Activated CD8-positive, alpha-beta memory T cell treated with anti-CD3 and anti-CD28 coated beads, Interleukin-2, amount 50 U/mL, for 24 hours (primary cell): ENCODE data around the gene BICD2.
A peak's percentile ranks its signal among the peaks of the same experiment; 100 is the strongest.
"Not testable (repeated sequence)": the region's sequence is repeated elsewhere in the genome, so short reads cannot be mapped to it uniquely, and the experiment has no call there.

ENCODE experiments used
- DNase-seq: peaks from one replicate; pipeline ENCODE4 v3.0.0-alpha.2; 2020; ENCODE audit errors: extremely low read depth

Gene BICD2

GRCh38 chr9:92770360-92770995, 5.8 kb upstream of the BICD2 start:
- DNase-seq = no peak

DNA sequence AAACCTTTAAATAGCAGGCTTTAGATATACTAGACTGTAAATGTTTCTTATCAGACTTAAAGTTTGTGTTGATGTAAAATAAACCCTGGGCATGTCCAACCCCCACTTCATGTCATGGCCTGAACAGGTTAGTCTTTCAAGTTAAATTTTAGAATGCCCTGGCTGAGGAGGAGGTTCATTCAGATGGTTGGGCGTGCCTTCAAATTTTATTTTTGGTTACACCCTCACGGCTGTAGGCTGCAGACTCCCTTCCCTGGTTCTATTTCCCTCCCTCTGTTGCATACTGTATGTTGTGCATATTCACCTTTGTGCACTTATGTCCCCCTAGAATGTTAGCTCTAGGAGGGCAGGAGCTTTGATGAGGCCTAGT, 5.3 kb upstream of the BICD2 start:
- DNase-seq = no peak

DNA sequence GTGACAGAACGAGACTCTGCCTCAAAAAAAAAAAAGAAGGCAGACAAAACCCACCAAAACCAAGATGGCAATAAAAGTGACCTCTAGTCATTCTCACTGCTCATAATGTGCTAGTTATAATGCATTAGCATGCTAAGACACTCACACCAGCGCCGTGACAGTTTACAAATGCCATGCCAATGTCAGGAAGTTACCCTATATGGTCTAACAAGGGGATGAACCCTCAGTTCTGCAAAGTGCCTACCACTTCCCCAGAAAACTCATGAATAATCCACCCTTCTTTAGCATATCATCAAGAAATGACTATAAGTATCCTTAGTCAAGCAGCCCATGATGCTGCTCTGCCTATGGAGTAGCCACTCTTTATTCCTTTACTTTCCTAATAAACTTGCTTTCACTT, 4.7 kb upstream of the BICD2 start:
- DNase-seq = no peak

- DNase-seq = not testable (repeated sequence)
Measured at GRCh38 chr9:92768816-92769215, 4.2 kb upstream of the BICD2 start.

DNA sequence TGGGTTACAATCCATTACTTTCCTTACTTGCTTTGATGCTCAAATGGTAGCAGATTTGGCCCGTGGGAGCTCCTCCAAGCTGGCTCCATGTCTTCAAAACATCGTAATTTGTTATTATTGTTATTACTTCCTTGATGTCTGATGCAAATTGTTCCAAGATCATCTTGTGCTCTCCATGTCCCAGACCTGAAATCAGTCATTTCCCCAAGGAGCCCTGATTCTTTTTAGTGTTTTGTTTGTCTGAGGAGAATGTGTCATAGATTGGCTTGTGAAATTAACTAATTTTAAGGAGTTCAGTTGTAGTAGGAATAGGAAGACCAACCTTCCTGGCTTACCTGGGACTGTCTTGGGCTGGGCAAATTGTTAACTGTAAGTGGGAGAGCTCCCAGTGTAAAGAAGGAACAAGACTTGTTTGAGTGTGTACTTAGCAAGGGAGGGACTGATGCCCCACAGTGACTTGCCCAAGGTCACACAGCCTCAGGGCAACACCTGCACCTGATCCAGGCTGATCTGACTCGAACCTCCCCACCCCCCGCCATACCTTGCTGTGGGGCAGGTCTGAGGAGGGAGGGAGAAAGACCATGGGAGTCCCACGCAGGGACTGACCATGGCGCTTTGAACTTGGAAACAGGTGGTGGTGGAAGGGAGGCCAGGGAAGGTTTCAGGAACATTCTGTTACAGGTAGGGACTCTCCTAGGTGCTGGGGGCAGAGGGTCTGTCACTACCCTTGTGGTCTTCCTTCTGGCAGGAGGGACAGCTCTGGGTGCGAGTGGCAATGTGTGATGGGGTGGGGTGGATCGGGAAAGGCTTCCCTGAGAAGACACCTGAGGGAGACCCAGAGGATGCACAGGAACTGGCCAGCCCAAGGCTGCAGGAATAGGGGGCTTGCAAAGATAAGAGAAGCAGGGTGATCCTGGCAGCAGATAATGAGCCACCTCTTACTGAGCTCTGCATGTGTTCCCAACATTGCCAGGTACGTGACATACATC, 2.7 kb upstream of the BICD2 start:
- no peak for DNase-seq

DNA sequence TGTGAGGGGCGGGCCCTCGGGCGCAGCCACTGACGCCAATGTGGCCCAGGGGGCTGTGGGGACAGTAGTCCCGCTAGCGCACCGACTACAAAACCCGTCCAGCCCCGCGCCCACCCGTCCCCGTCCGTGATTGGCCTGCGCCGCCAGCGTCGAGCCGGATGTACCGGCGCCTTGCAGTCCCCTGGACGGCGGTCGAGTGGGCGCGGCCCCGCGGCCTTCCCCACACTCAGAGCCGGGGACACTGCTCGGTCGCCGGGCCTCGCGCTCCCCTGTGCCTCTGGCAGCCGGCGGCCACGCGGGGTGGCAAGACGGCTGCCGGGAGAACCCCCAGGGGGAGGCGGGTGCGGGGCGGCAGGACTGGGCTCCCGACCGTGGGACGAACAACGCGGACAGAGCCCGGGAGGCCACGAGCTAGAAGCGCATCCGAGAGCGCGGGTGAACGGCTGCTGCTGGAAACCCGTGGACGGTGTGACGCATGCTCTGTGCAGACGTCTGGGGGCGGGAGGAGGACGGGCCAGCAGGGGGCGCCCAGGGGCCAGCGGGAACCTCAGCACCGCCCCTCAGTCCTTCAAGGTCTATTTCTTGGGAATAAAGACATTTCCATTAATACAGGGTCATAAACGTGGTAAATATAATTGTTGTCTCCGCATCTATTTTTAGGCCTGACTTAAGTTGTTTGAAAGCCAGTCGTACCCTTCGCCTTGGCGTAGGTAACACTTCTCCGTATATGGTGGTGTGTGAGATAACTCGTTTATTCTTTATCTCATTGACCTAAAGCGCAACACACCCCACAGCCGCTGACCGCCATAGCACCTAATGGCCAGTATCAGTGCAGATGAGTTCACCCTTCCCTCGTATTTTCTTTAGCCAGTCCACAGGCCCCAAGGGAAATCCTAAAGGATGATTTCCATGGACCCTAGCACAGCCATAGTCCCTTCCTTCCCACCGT, 629 bp upstream of the BICD2 start:
- DNase-seq = peak; percentile 79

- DNase-seq = no peak
Measured at GRCh38 chr9:92763721-92764380, 782 bp downstream of the BICD2 start.

GRCh38 chr9:92762781-92763708, 1.6 kb downstream of the BICD2 start:
- DNase-seq = no peak

GRCh38 chr9:92762196-92762595, 2.4 kb downstream of the BICD2 start:
- DNase-seq = no peak

GRCh38 chr9:92761686-92762085, 2.9 kb downstream of the BICD2 start:
- no peak for DNase-seq

DNA sequence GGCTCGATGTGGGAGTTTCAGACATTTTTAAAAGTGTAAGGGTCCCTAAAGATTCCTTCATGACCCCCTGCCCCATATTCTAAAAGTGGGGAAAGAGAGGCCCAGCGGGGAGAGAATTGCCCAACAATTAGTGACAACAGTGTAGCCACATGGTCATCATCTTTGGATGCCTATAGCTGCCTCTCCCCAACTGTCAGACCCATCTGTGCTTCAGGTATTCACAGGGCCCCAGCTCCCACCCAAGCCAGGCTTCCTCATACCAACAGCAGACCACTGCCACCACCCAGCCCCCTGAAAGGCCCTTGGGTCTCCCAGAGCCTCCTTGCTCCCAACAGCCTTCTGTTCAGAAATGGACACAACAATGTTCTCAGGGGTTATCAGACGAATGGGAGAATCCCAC, 4.1 kb downstream of the BICD2 start:
- DNase-seq = no peak

GRCh38 chr9:92760070-92760469, 4.6 kb downstream of the BICD2 start:
- no peak for DNase-seq

GRCh38 chr9:92759446-92759845, 5.2 kb downstream of the BICD2 start:
- no peak for DNase-seq

GRCh38 chr9:92756792-92757191, 7.8 kb downstream of the BICD2 start:
- DNase-seq = no peak

GRCh38 chr9:92754091-92754745, 10.4 kb downstream of the BICD2 start:
- no peak for DNase-seq

DNA sequence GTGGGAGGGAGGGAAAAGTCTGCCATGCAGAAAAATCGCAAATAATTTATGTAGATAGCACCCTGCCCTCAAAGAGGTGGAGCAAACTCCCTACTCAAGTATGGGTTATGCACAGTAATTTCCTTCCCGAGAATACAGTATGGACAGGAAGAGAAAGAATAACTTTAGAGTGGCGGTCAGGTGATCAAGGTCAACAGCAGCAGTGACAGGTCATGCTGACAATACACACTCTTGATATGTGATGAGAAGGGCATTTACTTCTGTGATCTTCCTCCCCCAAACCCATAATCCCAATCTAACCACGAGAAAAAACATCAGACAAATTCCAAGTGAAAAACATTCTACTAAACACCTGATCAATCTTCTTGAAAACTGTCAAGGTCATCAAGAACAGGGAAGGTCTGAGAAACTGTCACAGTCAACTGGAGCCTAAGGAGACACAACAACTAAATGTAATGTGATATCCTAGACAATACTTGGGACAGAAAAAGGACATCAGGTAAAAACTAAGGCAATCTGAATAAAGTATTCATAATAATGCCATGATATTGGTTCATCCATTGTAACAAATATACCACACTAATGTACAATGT, 11.7 kb downstream of the BICD2 start:
- no peak for DNase-seq

GRCh38 chr9:92749934-92750315, 14.7 kb downstream of the BICD2 start:
- DNase-seq = no peak

GRCh38 chr9:92749071-92749933, 15.3 kb downstream of the BICD2 start:
- DNase-seq = no peak

DNA sequence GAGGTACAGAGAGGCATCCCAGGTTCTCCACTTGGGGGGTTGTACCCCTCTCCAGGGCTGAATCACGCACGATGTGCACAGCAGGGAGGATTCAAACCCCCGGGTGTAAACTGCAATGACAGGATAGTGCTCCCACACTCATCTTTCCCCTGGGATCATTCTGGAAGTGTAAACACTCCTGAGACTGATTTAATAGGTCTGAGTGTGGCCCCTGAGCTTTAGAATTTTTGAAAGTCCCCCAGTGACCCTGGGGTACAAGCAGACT, 16.5 kb downstream of the BICD2 start:
- no peak for DNase-seq
